HFFc6 (cell line): ENCODE results near the gene CIRBP. TPM values are rescaled to one million over a fixed set of nuclear protein-coding genes. Genes with fewer than 3 reads are reported as not detected.
A peak's percentile ranks its signal among the peaks of the same experiment; 100 is the strongest.

Experiments
- DNase-seq: peaks from one replicate; pipeline ENCODE4 v3.0.0-alpha.2; 2018
- H3K27ac Mint-ChIP-seq: 2 replicates; pipeline ENCODE4 v1.8.0; 2020; ENCODE audit warnings: mild to moderate bottlenecking, mixed read lengths
- H3K27me3 Mint-ChIP-seq: 2 replicates; pipeline ENCODE4 v1.8.0; 2021; ENCODE audit warnings: mild to moderate bottlenecking, moderate library complexity, mixed read lengths; ENCODE audit not compliant: insufficient read depth
- H3K36me3 Mint-ChIP-seq: 2 replicates; pipeline ENCODE4 v1.8.0; 2021; ENCODE audit warnings: low read depth, mixed read lengths
- H3K4me1 Mint-ChIP-seq: 2 replicates; pipeline ENCODE4 v1.8.0; 2020; ENCODE audit warnings: low read depth, mixed read lengths
- H3K4me3 Mint-ChIP-seq: 2 replicates; pipeline ENCODE4 v1.8.0; 2020; ENCODE audit warnings: mild to moderate bottlenecking, moderate library complexity, mixed read lengths
- H3K9me3 Mint-ChIP-seq: 2 replicates; pipeline ENCODE4 v1.8.0; 2020; ENCODE audit warnings: mild to moderate bottlenecking, mixed read lengths
- CTCF ChIP-seq: fragments of 200-600 bp; sonication (generic); IDR thresholded peaks from 2 replicates; pipeline ENCODE4 v1.5.0; 2021; ENCODE audit warnings: antibody characterized with exemption, mild to moderate bottlenecking
- total RNA-seq, 6 experiments: library from RNA; stranded (reverse); fragmentation: NEBNext Ultra II Directional; extraction: Animal tissue kit (Norgen Biotek cat#: 25700); gene quantifications; 2 replicates in 1 of 6; 3 replicates in 5 of 6; pipeline ENCODE4 v1.2.3, GENCODE V29; 2021

The CIRBP gene
- total RNA-seq, 6 experiments from 2014 or later, result 160 to 243 (median 190) TPM

- peak overlapping the region; percentile 71 for H3K4me3 Mint-ChIP-seq
- H3K27me3 Mint-ChIP-seq, result peaks cover 27% of the 10 kb centered on the region
- no peaks in the 10 kb centered on the region for H3K9me3 Mint-ChIP-seq
- H3K27ac Mint-ChIP-seq, result peak overlapping the region; percentile 93
- H3K36me3 Mint-ChIP-seq, result peaks cover 5% of the 10 kb centered on the region; the same call in 1 of the 2 replicates
- no peak; the same call in 1 of the 2 replicates for TF ChIP-seq CTCF
- peak; percentile 30 for DNase-seq
- H3K4me1 Mint-ChIP-seq, result peaks cover 58% of the 10 kb centered on the region
Measured at GRCh38 chr19:1258707-1259205, 10.4 kb upstream of the CIRBP start.

GRCh38 chr19:1259206-1259875, 9.8 kb upstream of the CIRBP start:
- no peak for TF ChIP-seq CTCF
- Mint-ChIP-seq H3K4me1 (peaks cover 58% of the 10 kb centered on the region), H3K36me3 (peaks cover 5% of the 10 kb centered on the region; the same call in 1 of the 2 replicates), H3K4me3 (peak overlapping the region; percentile 71), H3K9me3 (no peaks in the 10 kb centered on the region), H3K27ac (peak overlapping the region; percentile 93), H3K27me3 (peaks cover 27% of the 10 kb centered on the region)
- peak; percentile 35 for DNase-seq

GRCh38 chr19:1259876-1260748, 9.0 kb upstream of the CIRBP start:
- peak overlapping the region; percentile 71 for H3K4me3 Mint-ChIP-seq
- H3K27me3 Mint-ChIP-seq, result peaks cover 21% of the 10 kb centered on the region
- peaks cover 59% of the 10 kb centered on the region for H3K4me1 Mint-ChIP-seq
- no peaks in the 10 kb centered on the region for H3K9me3 Mint-ChIP-seq
- peaks cover 5% of the 10 kb centered on the region; the same call in 1 of the 2 replicates for H3K36me3 Mint-ChIP-seq
- H3K27ac Mint-ChIP-seq, result peak overlapping the region; percentile 93
- no peak for TF ChIP-seq CTCF
- DNase-seq, result no peak

- peak; percentile 94 for DNase-seq
- H3K4me3 Mint-ChIP-seq, result peak overlapping the region; percentile 86
- H3K27ac Mint-ChIP-seq, result peak overlapping the region; percentile 96
- peaks cover 21% of the 10 kb centered on the region for H3K27me3 Mint-ChIP-seq
- TF ChIP-seq CTCF, result no peak
- peaks cover 67% of the 10 kb centered on the region for H3K4me1 Mint-ChIP-seq
- no peaks in the 10 kb centered on the region for H3K9me3 Mint-ChIP-seq
- peaks cover 5% of the 10 kb centered on the region; the same call in 1 of the 2 replicates for H3K36me3 Mint-ChIP-seq
Measured at GRCh38 chr19:1260749-1261537, 8.2 kb upstream of the CIRBP start.

- Mint-ChIP-seq H3K27me3 (peaks cover 21% of the 10 kb centered on the region), H3K36me3 (peaks cover 5% of the 10 kb centered on the region; the same call in 1 of the 2 replicates), H3K9me3 (no peaks in the 10 kb centered on the region), H3K4me3 (peak overlapping the region; percentile 86), H3K4me1 (peaks cover 69% of the 10 kb centered on the region), H3K27ac (peak overlapping the region; percentile 96)
- TF ChIP-seq CTCF, result peak; percentile 64
- DNase-seq, result no peak
Measured at GRCh38 chr19:1261538-1261797, 7.7 kb upstream of the CIRBP start.
